HEK293 (cell line): Measurements from ENCODE around the gene COX19.

Experiments used
- BCL11A ChIP-seq: fragments of 450-650 bp; formaldehyde crosslinking; IDR thresholded peaks from 2 replicates; pipeline ENCODE4 v1.5.1; 2016; ENCODE audit warnings: low read depth, missing biosample characterization, missing genetic modification characterization
- KLF9 ChIP-seq: fragments of 450-650 bp; formaldehyde crosslinking; IDR thresholded peaks from 2 replicates; pipeline ENCODE4 v1.5.1; 2016; ENCODE audit warnings: missing biosample characterization, missing genetic modification characterization, low read depth
- PRDM1 ChIP-seq: fragments of 450-650 bp; formaldehyde crosslinking; IDR thresholded peaks from 2 replicates; pipeline ENCODE4; 2016; ENCODE audit warnings: missing biosample characterization, missing genetic modification characterization
- ZFP37 ChIP-seq: fragments of 450-650 bp; formaldehyde crosslinking; IDR thresholded peaks from 2 replicates; pipeline ENCODE4 v1.5.1; 2016; ENCODE audit warnings: missing biosample characterization, missing genetic modification characterization
- ZNF140 ChIP-seq: fragments of 450-650 bp; formaldehyde crosslinking; IDR thresholded peaks from 2 replicates; pipeline ENCODE4 v1.5.1; 2016; ENCODE audit warnings: missing biosample characterization, missing genetic modification characterization
- ZNF248 ChIP-seq: fragments of 450-650 bp; formaldehyde crosslinking; IDR thresholded peaks from 2 replicates; pipeline ENCODE4 v1.5.1; 2017; ENCODE audit warnings: missing biosample characterization, missing genetic modification characterization
- ZNF626 ChIP-seq: fragments of 450-650 bp; sonication (Bioruptor Pico); formaldehyde crosslinking; IDR thresholded peaks from 2 replicates; pipeline ENCODE4 v1.5.1; 2018; ENCODE audit warnings: missing biosample characterization, missing genetic modification characterization, inconsistent platforms
- TF ChIP-seq, protein P1 (sequence below): fragments of 450-650 bp; formaldehyde crosslinking; IDR thresholded peaks from 2 replicates; pipeline ENCODE4 v1.5.1; 2016; ENCODE audit warnings: missing biosample characterization, missing genetic modification characterization
- TF ChIP-seq, protein P2 (sequence below): fragments of 450-650 bp; formaldehyde crosslinking; conservative IDR thresholded peaks from 2 replicates; pipeline ENCODE4 v1.5.1; 2016; ENCODE audit warnings: low read depth, missing biosample characterization, missing genetic modification characterization
- TF ChIP-seq, protein P3 (sequence below): fragments of 450-650 bp; formaldehyde crosslinking; IDR thresholded peaks from 2 replicates; pipeline ENCODE4 v1.5.1; 2016; ENCODE audit warnings: missing biosample characterization, missing genetic modification characterization
- TF ChIP-seq, protein P4 (sequence below): fragments of 450-650 bp; formaldehyde crosslinking; IDR thresholded peaks from 2 replicates; pipeline ENCODE4 v1.5.1; 2016; ENCODE audit warnings: missing biosample characterization, missing genetic modification characterization
- TF ChIP-seq, protein P5 (sequence below): sonication (generic); formaldehyde crosslinking; IDR thresholded peaks from 2 replicates; pipeline ENCODE4 v1.8.1; 2022; ENCODE audit warnings: mild to moderate bottlenecking, moderate library complexity, missing genetic modification reagents
- TF ChIP-seq, protein P6 (sequence below): fragments of 450-650 bp; formaldehyde crosslinking; IDR thresholded peaks from 2 replicates; pipeline ENCODE4 v1.5.1; 2016; ENCODE audit warnings: missing biosample characterization, missing genetic modification characterization

DNA sequence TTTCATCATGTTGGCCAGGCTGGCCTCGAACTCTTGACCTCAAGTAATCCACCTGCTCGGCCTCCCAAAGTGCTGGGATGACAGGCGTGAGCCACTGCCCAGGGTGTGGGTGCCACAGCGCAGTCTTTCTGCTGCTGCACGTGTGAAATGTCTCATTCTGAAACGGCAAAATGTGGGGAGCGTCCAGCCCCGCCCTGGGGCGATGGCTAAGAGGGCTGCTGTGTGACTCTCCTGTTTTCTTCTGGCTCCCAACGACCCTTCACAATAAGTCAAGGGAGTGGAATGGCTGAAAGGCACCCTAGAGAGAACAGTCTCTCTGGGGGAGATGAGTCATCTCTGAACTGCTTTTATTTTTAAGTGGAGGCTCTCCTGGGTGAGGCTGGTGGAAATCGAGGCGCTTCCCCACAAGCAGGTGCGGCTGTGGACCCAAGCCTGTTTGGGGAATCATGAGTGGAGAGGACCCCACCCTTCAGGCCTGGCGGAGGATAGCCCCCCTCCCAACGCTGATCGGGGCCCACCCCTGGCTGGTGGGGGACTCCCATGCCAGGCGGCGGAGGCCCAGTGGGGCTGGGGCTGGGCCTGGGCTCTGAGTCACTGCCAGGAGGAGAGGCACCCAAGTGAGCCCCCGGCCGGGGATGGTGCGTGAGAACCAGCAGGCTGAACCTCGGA, 38.8 kb downstream of the COX19 start:
- TF ChIP-seq KLF9 (tag by site-specific recombination) (no peak), ZNF140 (no peak), ZFP37 (tag by site-specific recombination) (no peak), PRDM1 (tag by site-specific recombination) (no peak), ZNF248 (tag by site-specific recombination) (no peak), BCL11A (tag by site-specific recombination) (no peak), ZNF626 (tag by site-specific recombination) (no peak)
- TF ChIP-seq, protein P1, sequence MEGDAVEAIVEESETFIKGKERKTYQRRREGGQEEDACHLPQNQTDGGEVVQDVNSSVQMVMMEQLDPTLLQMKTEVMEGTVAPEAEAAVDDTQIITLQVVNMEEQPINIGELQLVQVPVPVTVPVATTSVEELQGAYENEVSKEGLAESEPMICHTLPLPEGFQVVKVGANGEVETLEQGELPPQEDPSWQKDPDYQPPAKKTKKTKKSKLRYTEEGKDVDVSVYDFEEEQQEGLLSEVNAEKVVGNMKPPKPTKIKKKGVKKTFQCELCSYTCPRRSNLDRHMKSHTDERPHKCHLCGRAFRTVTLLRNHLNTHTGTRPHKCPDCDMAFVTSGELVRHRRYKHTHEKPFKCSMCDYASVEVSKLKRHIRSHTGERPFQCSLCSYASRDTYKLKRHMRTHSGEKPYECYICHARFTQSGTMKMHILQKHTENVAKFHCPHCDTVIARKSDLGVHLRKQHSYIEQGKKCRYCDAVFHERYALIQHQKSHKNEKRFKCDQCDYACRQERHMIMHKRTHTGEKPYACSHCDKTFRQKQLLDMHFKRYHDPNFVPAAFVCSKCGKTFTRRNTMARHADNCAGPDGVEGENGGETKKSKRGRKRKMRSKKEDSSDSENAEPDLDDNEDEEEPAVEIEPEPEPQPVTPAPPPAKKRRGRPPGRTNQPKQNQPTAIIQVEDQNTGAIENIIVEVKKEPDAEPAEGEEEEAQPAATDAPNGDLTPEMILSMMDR: no peak
- TF ChIP-seq, protein P2, sequence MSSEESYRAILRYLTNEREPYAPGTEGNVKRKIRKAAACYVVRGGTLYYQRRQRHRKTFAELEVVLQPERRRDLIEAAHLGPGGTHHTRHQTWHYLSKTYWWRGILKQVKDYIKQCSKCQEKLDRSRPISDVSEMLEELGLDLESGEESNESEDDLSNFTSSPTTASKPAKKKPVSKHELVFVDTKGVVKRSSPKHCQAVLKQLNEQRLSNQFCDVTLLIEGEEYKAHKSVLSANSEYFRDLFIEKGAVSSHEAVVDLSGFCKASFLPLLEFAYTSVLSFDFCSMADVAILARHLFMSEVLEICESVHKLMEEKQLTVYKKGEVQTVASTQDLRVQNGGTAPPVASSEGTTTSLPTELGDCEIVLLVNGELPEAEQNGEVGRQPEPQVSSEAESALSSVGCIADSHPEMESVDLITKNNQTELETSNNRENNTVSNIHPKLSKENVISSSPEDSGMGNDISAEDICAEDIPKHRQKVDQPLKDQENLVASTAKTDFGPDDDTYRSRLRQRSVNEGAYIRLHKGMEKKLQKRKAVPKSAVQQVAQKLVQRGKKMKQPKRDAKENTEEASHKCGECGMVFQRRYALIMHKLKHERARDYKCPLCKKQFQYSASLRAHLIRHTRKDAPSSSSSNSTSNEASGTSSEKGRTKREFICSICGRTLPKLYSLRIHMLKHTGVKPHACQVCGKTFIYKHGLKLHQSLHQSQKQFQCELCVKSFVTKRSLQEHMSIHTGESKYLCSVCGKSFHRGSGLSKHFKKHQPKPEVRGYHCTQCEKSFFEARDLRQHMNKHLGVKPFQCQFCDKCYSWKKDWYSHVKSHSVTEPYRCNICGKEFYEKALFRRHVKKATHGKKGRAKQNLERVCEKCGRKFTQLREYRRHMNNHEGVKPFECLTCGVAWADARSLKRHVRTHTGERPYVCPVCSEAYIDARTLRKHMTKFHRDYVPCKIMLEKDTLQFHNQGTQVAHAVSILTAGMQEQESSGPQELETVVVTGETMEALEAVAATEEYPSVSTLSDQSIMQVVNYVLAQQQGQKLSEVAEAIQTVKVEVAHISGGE (tag by site-specific recombination): no peak
- TF ChIP-seq, protein P3, sequence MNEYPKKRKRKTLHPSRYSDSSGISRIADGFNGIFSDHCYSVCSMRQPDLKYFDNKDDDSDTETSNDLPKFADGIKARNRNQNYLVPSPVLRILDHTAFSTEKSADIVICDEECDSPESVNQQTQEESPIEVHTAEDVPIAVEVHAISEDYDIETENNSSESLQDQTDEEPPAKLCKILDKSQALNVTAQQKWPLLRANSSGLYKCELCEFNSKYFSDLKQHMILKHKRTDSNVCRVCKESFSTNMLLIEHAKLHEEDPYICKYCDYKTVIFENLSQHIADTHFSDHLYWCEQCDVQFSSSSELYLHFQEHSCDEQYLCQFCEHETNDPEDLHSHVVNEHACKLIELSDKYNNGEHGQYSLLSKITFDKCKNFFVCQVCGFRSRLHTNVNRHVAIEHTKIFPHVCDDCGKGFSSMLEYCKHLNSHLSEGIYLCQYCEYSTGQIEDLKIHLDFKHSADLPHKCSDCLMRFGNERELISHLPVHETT (tag by site-specific recombination): no peak
- TF ChIP-seq, protein P4, sequence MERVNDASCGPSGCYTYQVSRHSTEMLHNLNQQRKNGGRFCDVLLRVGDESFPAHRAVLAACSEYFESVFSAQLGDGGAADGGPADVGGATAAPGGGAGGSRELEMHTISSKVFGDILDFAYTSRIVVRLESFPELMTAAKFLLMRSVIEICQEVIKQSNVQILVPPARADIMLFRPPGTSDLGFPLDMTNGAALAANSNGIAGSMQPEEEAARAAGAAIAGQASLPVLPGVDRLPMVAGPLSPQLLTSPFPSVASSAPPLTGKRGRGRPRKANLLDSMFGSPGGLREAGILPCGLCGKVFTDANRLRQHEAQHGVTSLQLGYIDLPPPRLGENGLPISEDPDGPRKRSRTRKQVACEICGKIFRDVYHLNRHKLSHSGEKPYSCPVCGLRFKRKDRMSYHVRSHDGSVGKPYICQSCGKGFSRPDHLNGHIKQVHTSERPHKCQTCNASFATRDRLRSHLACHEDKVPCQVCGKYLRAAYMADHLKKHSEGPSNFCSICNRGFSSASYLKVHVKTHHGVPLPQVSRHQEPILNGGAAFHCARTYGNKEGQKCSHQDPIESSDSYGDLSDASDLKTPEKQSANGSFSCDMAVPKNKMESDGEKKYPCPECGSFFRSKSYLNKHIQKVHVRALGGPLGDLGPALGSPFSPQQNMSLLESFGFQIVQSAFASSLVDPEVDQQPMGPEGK (tag by site-specific recombination): no peak
- TF ChIP-seq, protein P5, sequence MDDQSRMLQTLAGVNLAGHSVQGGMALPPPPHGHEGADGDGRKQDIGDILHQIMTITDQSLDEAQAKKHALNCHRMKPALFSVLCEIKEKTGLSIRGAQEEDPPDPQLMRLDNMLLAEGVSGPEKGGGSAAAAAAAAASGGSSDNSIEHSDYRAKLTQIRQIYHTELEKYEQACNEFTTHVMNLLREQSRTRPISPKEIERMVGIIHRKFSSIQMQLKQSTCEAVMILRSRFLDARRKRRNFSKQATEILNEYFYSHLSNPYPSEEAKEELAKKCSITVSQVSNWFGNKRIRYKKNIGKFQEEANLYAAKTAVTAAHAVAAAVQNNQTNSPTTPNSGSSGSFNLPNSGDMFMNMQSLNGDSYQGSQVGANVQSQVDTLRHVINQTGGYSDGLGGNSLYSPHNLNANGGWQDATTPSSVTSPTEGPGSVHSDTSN (CRISPR knock-in tag): no peak
- TF ChIP-seq, protein P6, sequence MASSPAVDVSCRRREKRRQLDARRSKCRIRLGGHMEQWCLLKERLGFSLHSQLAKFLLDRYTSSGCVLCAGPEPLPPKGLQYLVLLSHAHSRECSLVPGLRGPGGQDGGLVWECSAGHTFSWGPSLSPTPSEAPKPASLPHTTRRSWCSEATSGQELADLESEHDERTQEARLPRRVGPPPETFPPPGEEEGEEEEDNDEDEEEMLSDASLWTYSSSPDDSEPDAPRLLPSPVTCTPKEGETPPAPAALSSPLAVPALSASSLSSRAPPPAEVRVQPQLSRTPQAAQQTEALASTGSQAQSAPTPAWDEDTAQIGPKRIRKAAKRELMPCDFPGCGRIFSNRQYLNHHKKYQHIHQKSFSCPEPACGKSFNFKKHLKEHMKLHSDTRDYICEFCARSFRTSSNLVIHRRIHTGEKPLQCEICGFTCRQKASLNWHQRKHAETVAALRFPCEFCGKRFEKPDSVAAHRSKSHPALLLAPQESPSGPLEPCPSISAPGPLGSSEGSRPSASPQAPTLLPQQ (tag by site-specific recombination): no peak
